ENCODE results near the gene IL21R.

- TF ChIP-seq EZH2 (IDR thresholded peaks at IDR 0.05; ENCODE audit: borderline replicate concordance, low read length) (no peak), CTCF (conservative IDR thresholded peaks at IDR 0.05 in 1 of 2, IDR thresholded peaks at IDR 0.05 in 1 of 2; ENCODE audit: extremely low read depth in 1 of 2, insufficient read depth in 1 of 2, low read depth in 1 of 2, low read length in 2 of 2) (no peak)
Observed at GRCh38 chr16:27408012-27408601, 6.1 kb downstream of the IL21R start.

All from mammary epithelial cell (primary cell).